ENCODE results near the gene ERN2.

The ERN2 gene

GRCh38 chr16:23683487-23683886 is 29.5 kb downstream of the ERN2 start:
- DNase-seq = no peak

GRCh38 chr16:23682181-23682580 is 30.8 kb downstream of the ERN2 start:
- DNase-seq = no peak

DNA sequence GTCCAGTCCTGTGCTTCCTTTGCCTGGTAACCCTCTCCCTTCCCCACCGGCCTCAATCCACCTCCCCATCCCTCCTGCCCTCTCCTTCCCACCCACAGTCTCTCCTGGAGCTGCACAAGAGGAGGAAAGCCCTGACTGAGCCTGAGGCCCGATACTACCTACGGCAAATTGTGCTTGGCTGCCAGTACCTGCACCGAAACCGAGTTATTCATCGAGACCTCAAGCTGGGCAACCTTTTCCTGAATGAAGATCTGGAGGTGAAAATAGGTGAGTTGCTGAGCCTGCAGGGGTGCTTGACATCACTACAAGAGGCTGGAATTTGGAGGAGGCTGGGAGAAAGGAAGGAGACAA is 33.1 kb downstream of the ERN2 start:
- no peak for DNase-seq

GRCh38 chr16:23679274-23679985 is 33.6 kb downstream of the ERN2 start:
- peak; percentile 68 for DNase-seq

- DNase-seq = peak; percentile 89
These were observed 34.4 kb downstream of the ERN2 start, which contains the start of gene PLK1 for GRCh38 chr16:23678430-23679273. Gene PLK1 (plus strand): TSS chr16:23678889. CDS start chr16:23678933, 44 bp downstream.

DNA sequence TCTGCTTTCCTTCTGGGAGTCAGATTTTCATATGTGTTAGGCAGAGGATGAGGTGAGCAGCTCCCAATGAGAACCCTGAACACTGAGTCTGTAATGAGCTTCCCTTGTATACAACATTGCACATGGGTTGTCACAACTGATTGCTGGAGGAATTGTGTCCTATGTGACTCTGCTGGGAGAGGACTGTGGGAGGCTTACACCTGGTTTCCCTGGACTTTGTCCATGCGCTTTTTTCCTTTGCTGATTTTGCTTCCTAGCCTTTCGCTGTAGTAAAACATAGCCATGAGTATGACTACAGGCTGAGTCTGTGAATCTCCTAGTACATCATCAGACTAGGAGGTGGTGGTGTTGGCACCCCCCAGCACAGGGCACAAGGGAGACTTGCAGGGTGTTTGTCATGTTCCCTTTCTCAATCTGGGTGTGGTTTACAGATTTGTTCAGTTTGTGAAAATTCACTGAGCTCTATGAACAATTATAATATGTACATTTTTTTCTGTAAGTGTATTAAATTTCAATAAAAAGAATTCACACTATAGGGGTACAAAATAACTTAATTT is 36.0 kb downstream of the ERN2 start:
- no peak for DNase-seq

- DNase-seq = no peak
These were observed 38.9 kb downstream of the ERN2 start for GRCh38 chr16:23673971-23674614.

- DNase-seq = peak; percentile 86
These were observed 42.8 kb downstream of the ERN2 start for GRCh38 chr16:23670137-23670776.

DNA sequence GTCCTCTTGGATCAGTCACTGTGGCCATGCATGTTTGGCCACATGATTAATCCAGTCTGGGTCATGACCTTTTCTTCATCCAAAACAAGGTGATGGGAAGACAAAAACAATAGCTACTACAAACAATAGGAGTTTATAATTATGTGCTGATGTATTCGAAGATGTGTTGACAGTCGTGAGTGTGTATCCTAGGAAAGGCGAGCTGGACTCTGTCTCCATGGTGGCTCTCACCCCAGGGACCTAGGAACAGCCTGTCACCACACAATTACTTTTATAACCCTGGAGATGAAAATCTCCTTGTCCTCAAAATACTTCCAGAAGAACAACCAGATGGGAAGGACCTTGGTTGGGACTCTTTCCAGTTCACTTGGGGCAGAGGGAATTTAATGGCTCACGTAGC is 44.1 kb downstream of the ERN2 start:
- DNase-seq = no peak

DNA sequence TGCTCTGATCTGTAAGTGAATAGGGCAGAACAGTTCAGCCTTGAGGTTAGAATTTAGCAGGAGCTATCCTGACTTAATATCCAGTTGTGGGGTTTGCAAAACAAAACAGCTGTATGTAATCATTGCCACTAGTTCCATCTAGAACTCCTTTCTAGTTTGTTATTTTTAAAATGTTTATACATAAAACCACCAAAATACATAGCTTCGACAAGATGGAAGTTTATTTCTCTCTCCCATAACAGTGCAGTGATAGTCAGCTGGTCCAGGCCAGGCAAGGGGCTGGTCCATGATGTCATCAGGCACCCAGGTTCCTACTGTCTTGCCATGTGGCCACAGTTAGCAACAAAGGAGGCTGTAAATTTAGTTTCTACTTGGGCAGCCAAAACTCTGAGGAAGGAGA is 44.8 kb downstream of the ERN2 start:
- no peak for DNase-seq

- no peak for DNase-seq
These were observed 45.7 kb downstream of the ERN2 start for GRCh38 chr16:23667355-23667659.

GRCh38 chr16:23666571-23667354 is 46.3 kb downstream of the ERN2 start:
- DNase-seq = no peak

- no peak for DNase-seq
These were observed 49.1 kb downstream of the ERN2 start for GRCh38 chr16:23663918-23664317.

DNA sequence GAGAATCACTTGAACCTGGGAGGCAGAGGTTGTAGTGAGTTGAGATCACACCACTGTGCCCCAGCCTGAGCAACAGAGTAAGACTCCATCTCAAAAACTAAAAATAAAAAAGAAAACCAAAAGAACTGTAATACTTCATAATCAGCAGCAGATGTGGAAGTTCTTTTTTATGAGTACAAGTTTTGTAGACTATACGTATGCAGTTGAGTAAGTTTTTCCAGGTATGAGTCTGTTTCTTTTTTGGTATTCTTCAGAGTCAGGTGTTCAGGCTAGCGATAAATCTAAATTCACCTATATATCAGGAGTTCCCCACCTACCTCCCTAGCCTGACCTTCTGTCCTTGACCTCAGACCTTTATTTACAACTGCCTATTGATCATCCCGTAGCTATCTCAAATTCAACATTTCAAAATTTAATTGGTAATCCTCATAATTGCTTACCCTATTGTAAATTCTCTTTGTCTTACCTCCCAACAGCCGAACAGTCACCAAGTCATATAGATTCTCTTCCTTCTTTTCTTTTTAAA is 61.0 kb downstream of the ERN2 start:
- DNase-seq = no peak

DNA sequence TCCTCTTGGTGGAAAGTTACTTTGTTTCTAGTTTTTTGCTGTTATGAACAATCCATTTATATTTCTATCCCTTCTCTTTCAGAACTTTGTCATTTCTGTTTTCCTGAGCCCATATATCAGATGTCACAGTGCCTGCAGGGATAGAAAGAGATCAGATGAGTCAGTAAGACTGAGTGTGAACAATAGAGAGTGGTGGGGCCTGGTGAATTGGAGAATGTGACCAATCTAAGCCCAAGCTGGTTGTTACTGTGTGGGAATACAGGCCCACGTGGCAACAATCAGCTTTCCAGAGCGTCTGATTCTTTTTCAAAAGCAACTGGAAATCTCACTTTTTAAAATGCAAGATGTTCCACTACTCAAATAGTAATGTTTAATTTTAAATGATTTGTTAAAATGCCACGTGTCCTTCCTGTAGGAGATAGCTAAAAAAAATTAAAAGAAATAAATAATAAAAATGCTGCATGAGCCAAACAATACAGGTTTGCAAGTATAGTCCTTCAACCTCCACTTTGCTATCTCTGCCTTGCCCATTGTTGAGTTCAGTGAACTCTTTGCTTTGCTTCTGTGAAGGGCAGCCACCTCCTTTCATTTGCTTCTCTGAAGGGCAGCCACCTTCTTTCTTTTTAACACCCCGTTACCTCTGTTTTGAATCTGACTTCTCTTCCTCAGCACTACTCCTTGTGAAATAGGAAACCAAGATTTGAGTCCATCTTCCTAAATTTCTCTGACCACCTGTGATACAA is 62.2 kb downstream of the ERN2 start:
- DNase-seq = no peak

- no peak for DNase-seq
These were observed 70.7 kb downstream of the ERN2 start for GRCh38 chr16:23642246-23642774.

GRCh38 chr16:23640931-23641765 is 71.9 kb downstream of the ERN2 start, which contains the start of the genes DCTN5 and PALB2:
Gene DCTN5 (plus strand): TSS chr16:23641466. CDS start chr16:23641543, 77 bp downstream.
Gene PALB2 (minus strand): TSS chr16:23641310. CDS start chr16:23641157, 153 bp downstream.
- DNase-seq = peak; percentile 93

DNA sequence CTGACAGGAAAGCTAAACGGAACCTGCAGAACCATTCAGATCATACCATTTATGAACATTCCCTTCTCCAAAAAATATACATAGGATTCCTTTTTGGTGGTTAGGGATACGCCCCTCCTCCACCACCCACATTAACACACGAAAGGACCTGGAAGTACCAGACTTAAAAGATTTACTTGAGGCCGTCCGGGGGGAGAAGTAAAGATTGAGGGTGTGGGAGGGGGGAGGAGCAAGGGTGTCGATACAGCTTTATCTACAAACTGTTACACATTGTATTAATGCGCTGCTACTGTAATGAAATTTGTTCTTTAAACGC is 72.4 kb downstream of the ERN2 start:
- DNase-seq = peak; percentile 4

Data from fibroblast of skin of right biceps (primary cell).